ENCODE data around the gene DCLK2. TPM values are rescaled to one million over a fixed set of nuclear protein-coding genes. Genes with fewer than 3 reads are reported as not detected.
A peak's percentile ranks its signal among the peaks of the same experiment; 100 is the strongest.
"Not testable (repeated sequence)": the region's sequence is repeated elsewhere in the genome, so short reads cannot be mapped to it uniquely, and the experiment has no call there.

Gene DCLK2
- polyA plus RNA-seq, 1 donor = 12.0 TPM

- no peak for DNase-seq
Measured at GRCh38 chr4:150152766-150153165, 74.5 kb downstream of the DCLK2 start.

GRCh38 chr4:150155391-150155790 is 77.1 kb downstream of the DCLK2 start:
- DNase-seq = no peak

GRCh38 chr4:150156543-150156942 is 78.3 kb downstream of the DCLK2 start:
- no peak for DNase-seq

GRCh38 chr4:150158041-150158440 is 79.8 kb downstream of the DCLK2 start:
- no peak for DNase-seq

GRCh38 chr4:150160473-150160872 is 82.2 kb downstream of the DCLK2 start:
- DNase-seq = no peak

GRCh38 chr4:150161109-150161508 is 82.9 kb downstream of the DCLK2 start:
- DNase-seq = no peak

GRCh38 chr4:150162020-150162419 is 83.8 kb downstream of the DCLK2 start:
- not testable (repeated sequence) for DNase-seq

- DNase-seq = no peak
Measured at GRCh38 chr4:150164055-150164454, 85.8 kb downstream of the DCLK2 start.

- no peak for DNase-seq
Measured at GRCh38 chr4:150164956-150165629, 86.8 kb downstream of the DCLK2 start.

GRCh38 chr4:150167054-150167453 is 88.8 kb downstream of the DCLK2 start:
- DNase-seq = no peak

GRCh38 chr4:150173432-150173861 is 95.2 kb downstream of the DCLK2 start:
- no peak for DNase-seq

- peak; percentile 25 for DNase-seq
Measured at GRCh38 chr4:150173982-150174398, 95.7 kb downstream of the DCLK2 start.

- peak; percentile 12 for DNase-seq
Measured at GRCh38 chr4:150176547-150176946, 98.3 kb downstream of the DCLK2 start.

GRCh38 chr4:150178161-150178560 is 99.9 kb downstream of the DCLK2 start:
- DNase-seq = no peak

- peak; percentile 12 for DNase-seq
Measured at GRCh38 chr4:150181536-150181935, 103.3 kb downstream of the DCLK2 start.

GRCh38 chr4:150182794-150183193 is 104.5 kb downstream of the DCLK2 start:
- no peak for DNase-seq

- DNase-seq = not testable (repeated sequence)
Measured at GRCh38 chr4:150185033-150185432, 106.8 kb downstream of the DCLK2 start.

- no peak for DNase-seq
Measured at GRCh38 chr4:150192986-150193385, 114.7 kb downstream of the DCLK2 start.

GRCh38 chr4:150197256-150197655 is 119.0 kb downstream of the DCLK2 start:
- not testable (repeated sequence) for DNase-seq

GRCh38 chr4:150199056-150199455 is 120.8 kb downstream of the DCLK2 start:
- no peak for DNase-seq

- no peak for DNase-seq
Measured at GRCh38 chr4:150205016-150205415, 126.8 kb downstream of the DCLK2 start.

- no peak for DNase-seq
Measured at GRCh38 chr4:150206265-150206664, 128.0 kb downstream of the DCLK2 start.

- no peak for DNase-seq
Measured at GRCh38 chr4:150206954-150207353, 128.7 kb downstream of the DCLK2 start.

GRCh38 chr4:150207871-150208270 is 129.6 kb downstream of the DCLK2 start:
- no peak for DNase-seq
